Activated CD4-positive, alpha-beta T cell treated with anti-CD3 and anti-CD28 coated beads, Interleukin-2, amount 10 ng/mL, durations not matched to agents 7 days and 5 days (primary cell): ENCODE measurements around the gene DDX6. TPM values are rescaled to one million over a fixed set of nuclear protein-coding genes. Genes with fewer than 3 reads are reported as not detected.
"Not testable (repeated sequence)": the region's sequence is repeated elsewhere in the genome, so short reads cannot be mapped to it uniquely, and the experiment has no call there.

Experiments
- CTCF ChIA-PET: fragments of 350-600 bp; sonication (Branson Sonifier 250); formaldehyde crosslinking; loops from one replicate; lab custom pipeline; 2021; ENCODE audit warnings: antibody characterized with exemption; lab: Charles Lee
- POLR2A ChIA-PET: fragments of 350-600 bp; sonication (Branson Sonifier 250); formaldehyde crosslinking; loops from one replicate; lab custom pipeline; 2021; ENCODE audit warnings: antibody characterized with exemption; lab: Charles Lee
- DNase-seq: peaks from one replicate; pipeline ENCODE4 v3.0.0-alpha.2; 2020
- H3K27ac Mint-ChIP-seq: one replicate; pipeline ENCODE4 v1.8.0; 2021; ENCODE audit warnings: mild to moderate bottlenecking, moderate library complexity, mixed read lengths
- H3K27me3 Mint-ChIP-seq: one replicate; pipeline ENCODE4 v1.8.0; 2021; ENCODE audit warnings: mixed read lengths
- H3K36me3 Mint-ChIP-seq: one replicate; pipeline ENCODE4 v1.8.0; 2021; ENCODE audit warnings: low read depth, mixed read lengths
- H3K4me1 Mint-ChIP-seq: one replicate; pipeline ENCODE4 v1.8.0; 2021; ENCODE audit warnings: mixed read lengths
- H3K4me3 Mint-ChIP-seq: one replicate; pipeline ENCODE4 v1.8.0; 2021; ENCODE audit warnings: mild to moderate bottlenecking, moderate library complexity, mixed read lengths
- H3K9me3 Mint-ChIP-seq: one replicate; pipeline ENCODE4 v1.8.0; 2021; ENCODE audit warnings: mixed read lengths
- total RNA-seq, 2 experiments: library from RNA; stranded (reverse); gene quantifications; one replicate each; pipeline ENCODE4 v1.2.3, GENCODE V29; 2021

DDX6 gene
- total RNA-seq, 2 experiments from 2014 or later: 163 to 180 TPM

DNA sequence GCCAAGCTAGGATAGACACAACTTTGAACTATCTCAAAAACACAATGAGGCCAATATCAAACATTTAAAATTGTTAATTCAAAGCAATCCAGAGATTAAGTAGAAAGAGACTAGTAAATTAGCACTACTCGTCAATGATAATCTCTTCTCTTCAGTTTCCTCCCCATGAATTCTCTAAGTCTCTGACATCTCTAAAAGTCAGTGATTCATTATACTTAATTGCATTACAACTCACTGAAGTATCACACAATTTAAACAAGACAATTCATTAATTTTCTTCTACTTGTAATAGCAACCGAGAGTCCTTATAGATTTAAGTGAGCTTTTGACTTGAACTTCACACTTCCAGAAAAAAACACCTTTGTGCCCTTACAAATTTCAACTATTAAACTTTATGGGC lies 4.3 kb downstream of the DDX6 start:
- no peaks in the 10 kb centered on the region for H3K9me3 Mint-ChIP-seq
- DNase-seq: no peak
- H3K27me3 Mint-ChIP-seq: no peaks in the 10 kb centered on the region
- CTCF ChIA-PET: interaction anchor here (0.6 kb wide), 2 partner anchors 215 to 385 kb away, joined by 3 to 4 read pairs; no protein-coding TSS in a partner anchor
- H3K27ac Mint-ChIP-seq: peak overlapping the region; percentile 82
- H3K4me1 Mint-ChIP-seq: peaks cover 36% of the 10 kb centered on the region
- H3K4me3 Mint-ChIP-seq: peak overlapping the region; percentile 44
- POLR2A ChIA-PET: no interaction called here
- peaks cover 42% of the 10 kb centered on the region for H3K36me3 Mint-ChIP-seq

GRCh38 chr11:118785362-118785761 lies 5.6 kb downstream of the DDX6 start:
- POLR2A ChIA-PET: interaction anchor here (0.6 kb wide), 1 partner anchor 11 kb away, joined by 6 read pairs; no protein-coding TSS in a partner anchor
- no peak for DNase-seq
- Mint-ChIP-seq H3K4me1 (peaks cover 38% of the 10 kb centered on the region), H3K27me3 (no peaks in the 10 kb centered on the region), H3K27ac (no peak overlapping the region), H3K4me3 (no peak overlapping the region), H3K9me3 (no peaks in the 10 kb centered on the region), H3K36me3 (peaks cover 47% of the 10 kb centered on the region)
- CTCF ChIA-PET: interaction anchor here (0.8 kb wide), 1 partner anchor 177 kb away, joined by 3 read pairs; no protein-coding TSS in a partner anchor

- POLR2A ChIA-PET: no interaction called here
- peaks cover 48% of the 10 kb centered on the region for H3K36me3 Mint-ChIP-seq
- H3K4me3 Mint-ChIP-seq: no peak overlapping the region
- H3K27ac Mint-ChIP-seq: no peak overlapping the region
- CTCF ChIA-PET: interaction anchor here (0.9 to 1.9 kb wide), 2 partner anchors 8 to 94 kb away, joined by 3 to 6 read pairs; no protein-coding TSS in a partner anchor
- no peaks in the 10 kb centered on the region for H3K27me3 Mint-ChIP-seq
- no peaks in the 10 kb centered on the region for H3K9me3 Mint-ChIP-seq
- no peak for DNase-seq
- peaks cover 36% of the 10 kb centered on the region for H3K4me1 Mint-ChIP-seq
These were observed 7.1 kb downstream of the DDX6 start for GRCh38 chr11:118783724-118784495.

GRCh38 chr11:118783324-118783723 lies 7.6 kb downstream of the DDX6 start:
- DNase-seq, H3K4me3 Mint-ChIP-seq, POLR2A ChIA-PET, H3K27me3 Mint-ChIP-seq, H3K9me3 Mint-ChIP-seq, H3K27ac Mint-ChIP-seq: not testable (repeated sequence)
- CTCF ChIA-PET: interaction anchor here (1.9 kb wide), 1 partner anchor 9 kb away, joined by 6 read pairs; no protein-coding TSS in a partner anchor
- H3K4me1 Mint-ChIP-seq: peaks cover 35% of the 10 kb centered on the region
- peaks cover 52% of the 10 kb centered on the region for H3K36me3 Mint-ChIP-seq

GRCh38 chr11:118778898-118779297 lies 12.1 kb downstream of the DDX6 start:
- Mint-ChIP-seq H3K4me3 (no peak overlapping the region), H3K27ac (no peak overlapping the region), H3K27me3 (no peaks in the 10 kb centered on the region), H3K36me3 (peaks cover 61% of the 10 kb centered on the region), H3K4me1 (peaks cover 32% of the 10 kb centered on the region), H3K9me3 (no peaks in the 10 kb centered on the region)
- DNase-seq: no peak
- CTCF ChIA-PET: no interaction called here
- POLR2A ChIA-PET: no interaction called here

GRCh38 chr11:118774032-118774431 lies 16.9 kb downstream of the DDX6 start:
- Mint-ChIP-seq H3K9me3 (no peaks in the 10 kb centered on the region), H3K27me3 (no peaks in the 10 kb centered on the region), H3K4me3 (no peak overlapping the region), H3K36me3 (peaks cover 77% of the 10 kb centered on the region), H3K4me1 (peaks cover 67% of the 10 kb centered on the region), H3K27ac (peak overlapping the region; percentile 5)
- DNase-seq: no peak
- CTCF ChIA-PET: interaction anchor here (0.6 to 0.7 kb wide), 3 partner anchors 101 to 359 kb away, joined by 3 read pairs; no protein-coding TSS in a partner anchor
- POLR2A ChIA-PET: interaction anchor here (0.7 kb wide), 1 partner anchor 11 kb away, joined by 6 read pairs; no protein-coding TSS in a partner anchor

DNA sequence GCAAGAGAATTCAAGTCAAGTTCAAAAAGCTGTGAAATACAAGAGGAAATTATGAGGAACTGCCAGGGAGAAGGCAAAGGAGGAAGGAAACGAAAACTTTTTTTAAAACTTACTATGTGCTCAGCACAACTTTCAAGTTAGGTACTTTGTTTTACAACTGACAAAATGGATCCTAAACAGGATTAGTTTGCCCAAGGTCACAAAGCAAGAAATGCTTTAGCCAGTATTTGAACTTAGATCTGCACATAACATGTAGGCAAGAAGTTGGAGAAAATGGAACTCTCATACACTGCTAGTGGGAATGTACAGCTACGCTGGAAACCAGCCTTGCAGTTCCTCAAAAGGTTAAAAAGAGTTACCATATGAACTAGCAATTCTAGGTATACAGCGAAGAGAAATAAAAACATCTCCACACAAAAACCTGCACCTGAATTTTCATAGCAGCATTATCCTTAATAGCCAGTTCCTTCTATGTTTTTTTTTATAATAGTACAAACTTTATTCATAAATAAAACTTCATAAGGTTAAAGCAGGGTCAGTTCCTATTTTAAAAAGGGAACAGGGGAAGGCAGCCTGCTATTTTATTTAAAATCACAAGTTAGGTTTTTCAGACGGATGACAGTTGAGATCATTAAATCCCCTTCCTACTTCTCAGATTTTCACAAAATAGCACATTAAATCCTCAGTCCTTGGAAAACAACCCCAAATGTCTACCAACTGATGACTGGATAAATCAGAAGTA lies 19.2 kb downstream of the DDX6 start:
- POLR2A ChIA-PET: no interaction called here
- peak overlapping the region; percentile 43 for H3K27ac Mint-ChIP-seq
- H3K4me1 Mint-ChIP-seq: peaks cover 63% of the 10 kb centered on the region
- CTCF ChIA-PET: interaction anchor here (1.3 kb wide), 1 partner anchor 82 kb away, joined by 4 read pairs; no protein-coding TSS in a partner anchor
- no peak for DNase-seq
- H3K36me3 Mint-ChIP-seq: peaks cover 70% of the 10 kb centered on the region
- no peaks in the 10 kb centered on the region for H3K27me3 Mint-ChIP-seq
- H3K9me3 Mint-ChIP-seq: no peaks in the 10 kb centered on the region
- no peak overlapping the region for H3K4me3 Mint-ChIP-seq

GRCh38 chr11:118768690-118769089 lies 22.3 kb downstream of the DDX6 start:
- no peaks in the 10 kb centered on the region for H3K9me3 Mint-ChIP-seq
- ChIA-PET POLR2A (no interaction called here), CTCF (interaction anchor here (0.8 kb wide), 1 partner anchor 21 kb away, joined by 3 read pairs; no protein-coding TSS in a partner anchor)
- no peak overlapping the region for H3K4me3 Mint-ChIP-seq
- H3K4me1 Mint-ChIP-seq: peaks cover 49% of the 10 kb centered on the region
- H3K27ac Mint-ChIP-seq: no peak overlapping the region
- no peak for DNase-seq
- H3K27me3 Mint-ChIP-seq: no peaks in the 10 kb centered on the region
- peaks cover 57% of the 10 kb centered on the region for H3K36me3 Mint-ChIP-seq

DNA sequence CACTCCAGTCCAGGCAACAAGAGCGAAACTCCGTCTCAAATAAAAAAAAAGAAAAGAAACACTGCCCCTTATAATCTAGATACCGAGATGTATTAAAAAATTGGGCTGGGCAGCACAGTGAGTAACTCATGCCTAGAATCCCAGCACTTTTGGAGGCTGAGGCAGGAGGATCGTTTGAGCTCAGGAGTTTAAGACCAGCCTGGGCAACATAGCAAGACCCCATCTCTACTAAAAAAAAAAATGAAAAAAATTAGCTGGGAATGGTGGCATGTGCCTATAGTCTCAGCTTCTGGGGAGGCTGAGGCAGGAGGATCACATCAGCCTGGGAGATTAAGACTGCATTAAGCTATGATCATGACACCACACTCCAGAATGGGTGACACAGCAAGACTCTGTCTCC lies 24.9 kb downstream of the DDX6 start:
- CTCF ChIA-PET: interaction anchor here (1.2 kb wide), 1 partner anchor 11 kb away, joined by 3 read pairs; no protein-coding TSS in a partner anchor
- POLR2A ChIA-PET: no interaction called here
- no peak overlapping the region for H3K27ac Mint-ChIP-seq

GRCh38 chr11:118765095-118765691 lies 25.8 kb downstream of the DDX6 start:
- H3K9me3 Mint-ChIP-seq, DNase-seq, H3K4me3 Mint-ChIP-seq, POLR2A ChIA-PET, H3K27me3 Mint-ChIP-seq, H3K27ac Mint-ChIP-seq: not testable (repeated sequence)
- Mint-ChIP-seq H3K36me3 (peaks cover 44% of the 10 kb centered on the region), H3K4me1 (peaks cover 17% of the 10 kb centered on the region)
- CTCF ChIA-PET: interaction anchor here (0.7 to 1.3 kb wide), 3 partner anchors 10 to 539 kb away, joined by 3 to 4 read pairs (median 3); no protein-coding TSS in a partner anchor

More for the DNA sequence above, 24.9 kb downstream of the DDX6 start:
- no peaks in the 10 kb centered on the region for H3K27me3 Mint-ChIP-seq
- peaks cover 24% of the 10 kb centered on the region for H3K4me1 Mint-ChIP-seq
- peaks cover 48% of the 10 kb centered on the region for H3K36me3 Mint-ChIP-seq
- no peaks in the 10 kb centered on the region for H3K9me3 Mint-ChIP-seq
- no peak for DNase-seq
- no peak overlapping the region for H3K4me3 Mint-ChIP-seq

GRCh38 chr11:118763041-118763440 lies 27.9 kb downstream of the DDX6 start:
- ChIA-PET CTCF (no interaction called here), POLR2A (interaction anchor here (0.7 kb wide), 1 partner anchor 26 kb away, joined by 3 read pairs; no protein-coding TSS in a partner anchor)
- H3K27me3 Mint-ChIP-seq: no peaks in the 10 kb centered on the region
- H3K36me3 Mint-ChIP-seq: peaks cover 50% of the 10 kb centered on the region
- no peak overlapping the region for H3K27ac Mint-ChIP-seq
- no peak overlapping the region for H3K4me3 Mint-ChIP-seq
- DNase-seq: no peak
- no peaks in the 10 kb centered on the region for H3K9me3 Mint-ChIP-seq
- H3K4me1 Mint-ChIP-seq: peaks cover 4% of the 10 kb centered on the region

DNA sequence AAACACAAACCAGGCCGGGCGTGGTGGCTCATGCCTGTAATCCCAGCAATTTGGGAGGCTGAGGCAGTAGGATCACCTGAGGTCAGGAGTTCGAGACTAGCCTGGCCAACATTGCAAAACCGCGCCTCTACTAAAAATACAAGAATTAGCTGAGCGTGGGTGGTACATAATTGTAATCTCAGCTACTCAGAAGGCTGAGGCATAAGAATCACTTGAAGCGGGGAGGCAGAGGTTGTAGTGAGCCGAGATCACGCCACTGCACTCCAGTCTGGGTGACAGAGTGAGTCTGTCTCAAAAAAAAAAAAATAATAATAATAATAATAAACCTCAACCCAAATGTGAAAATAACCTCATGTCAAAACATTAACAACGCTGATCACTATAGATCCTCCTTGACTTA lies 29.0 kb downstream of the DDX6 start:
- H3K27me3 Mint-ChIP-seq, H3K4me1 Mint-ChIP-seq, POLR2A ChIA-PET, H3K4me3 Mint-ChIP-seq, H3K9me3 Mint-ChIP-seq, H3K27ac Mint-ChIP-seq, DNase-seq: not testable (repeated sequence)
- H3K36me3 Mint-ChIP-seq: peaks cover 50% of the 10 kb centered on the region
- CTCF ChIA-PET: interaction anchor here (1.1 kb wide), 1 partner anchor 206 kb away, joined by 6 read pairs; no protein-coding TSS in a partner anchor
